IPS-18c (cell line): ENCODE results near the gene ATP2C2.
"Not testable (repeated sequence)": the region's sequence is repeated elsewhere in the genome, so short reads cannot be mapped to it uniquely, and the experiment has no call there.

Experiments used
- H3K4me3 ChIP-seq: 2 replicates; pipeline ENCODE4 v1.7.0; 2013; ENCODE audit warnings: low read depth, mild to moderate bottlenecking, low read length, moderate library complexity; ENCODE audit not compliant: insufficient read depth
- H3K9me3 ChIP-seq: one replicate; pipeline ENCODE4 v1.6.1; 2013; ENCODE audit warnings: mild to moderate bottlenecking, low read length, moderate library complexity; ENCODE audit not compliant: control insufficient read depth, insufficient read depth

ATP2C2 gene

DNA sequence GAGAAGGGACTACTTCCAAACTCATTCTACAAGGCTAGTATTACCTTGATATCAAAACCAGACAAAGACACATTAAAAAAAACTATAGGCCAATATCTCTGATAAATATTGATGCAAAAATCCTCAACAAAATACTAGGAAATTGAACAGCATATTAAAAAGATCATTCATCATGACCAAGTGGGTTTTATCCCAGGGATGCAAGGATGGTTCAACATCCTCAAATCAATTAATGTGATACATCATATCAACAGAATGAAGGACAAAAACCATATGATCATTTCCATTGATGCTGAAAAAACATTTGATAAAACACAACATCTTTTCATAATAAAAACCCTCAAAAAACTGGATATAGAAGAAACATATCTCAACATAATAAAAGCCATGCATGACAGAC is 31.1 kb upstream of the ATP2C2 start:
- not testable (repeated sequence) for H3K4me3 ChIP-seq, H3K9me3 ChIP-seq

DNA sequence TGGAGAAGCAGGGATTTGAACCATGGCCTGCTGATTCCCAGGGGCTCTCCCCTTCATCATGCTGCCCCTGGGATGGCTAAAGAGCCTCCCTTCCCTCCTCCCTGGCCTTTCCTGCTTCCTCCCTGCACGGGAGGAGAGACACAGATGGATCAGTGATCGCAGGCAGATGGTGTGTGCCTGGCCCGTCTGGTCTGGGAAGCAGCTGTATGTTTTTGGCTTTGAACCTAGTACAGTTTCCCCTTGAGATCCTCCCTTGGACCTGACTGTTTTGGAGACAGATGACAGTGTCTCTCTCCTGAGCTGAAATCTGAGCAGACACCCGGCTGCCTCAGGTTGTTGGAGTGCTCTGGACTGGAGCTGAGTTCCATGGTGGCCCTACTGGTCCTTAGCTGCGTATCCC is 29.0 kb upstream of the ATP2C2 start:
- Histone ChIP-seq H3K4me3 (no peak overlapping the region), H3K9me3 (no peaks in the 10 kb centered on the region)

GRCh38 chr16:84339766-84340165 is 28.6 kb upstream of the ATP2C2 start:
- Histone ChIP-seq H3K9me3 (no peaks in the 10 kb centered on the region), H3K4me3 (no peak overlapping the region)

GRCh38 chr16:84340325-84341040 is 27.9 kb upstream of the ATP2C2 start:
- no peaks in the 10 kb centered on the region for H3K9me3 ChIP-seq
- H3K4me3 ChIP-seq, result no peak overlapping the region

GRCh38 chr16:84341528-84342295 is 26.6 kb upstream of the ATP2C2 start:
- Histone ChIP-seq H3K4me3 (no peak overlapping the region), H3K9me3 (no peaks in the 10 kb centered on the region)

- H3K4me3 ChIP-seq, H3K9me3 ChIP-seq: not testable (repeated sequence)
Observed at GRCh38 chr16:84343800-84344199, 24.5 kb upstream of the ATP2C2 start.

- H3K4me3 ChIP-seq, result no peak overlapping the region
- no peaks in the 10 kb centered on the region for H3K9me3 ChIP-seq
Observed at GRCh38 chr16:84344781-84345180, 23.6 kb upstream of the ATP2C2 start.

- Histone ChIP-seq H3K4me3 (no peak overlapping the region), H3K9me3 (no peaks in the 10 kb centered on the region)
Observed at GRCh38 chr16:84347161-84347560, 21.2 kb upstream of the ATP2C2 start.

GRCh38 chr16:84348386-84348888 is 19.9 kb upstream of the ATP2C2 start:
- H3K4me3 ChIP-seq, result no peak overlapping the region
- H3K9me3 ChIP-seq, result no peaks in the 10 kb centered on the region

DNA sequence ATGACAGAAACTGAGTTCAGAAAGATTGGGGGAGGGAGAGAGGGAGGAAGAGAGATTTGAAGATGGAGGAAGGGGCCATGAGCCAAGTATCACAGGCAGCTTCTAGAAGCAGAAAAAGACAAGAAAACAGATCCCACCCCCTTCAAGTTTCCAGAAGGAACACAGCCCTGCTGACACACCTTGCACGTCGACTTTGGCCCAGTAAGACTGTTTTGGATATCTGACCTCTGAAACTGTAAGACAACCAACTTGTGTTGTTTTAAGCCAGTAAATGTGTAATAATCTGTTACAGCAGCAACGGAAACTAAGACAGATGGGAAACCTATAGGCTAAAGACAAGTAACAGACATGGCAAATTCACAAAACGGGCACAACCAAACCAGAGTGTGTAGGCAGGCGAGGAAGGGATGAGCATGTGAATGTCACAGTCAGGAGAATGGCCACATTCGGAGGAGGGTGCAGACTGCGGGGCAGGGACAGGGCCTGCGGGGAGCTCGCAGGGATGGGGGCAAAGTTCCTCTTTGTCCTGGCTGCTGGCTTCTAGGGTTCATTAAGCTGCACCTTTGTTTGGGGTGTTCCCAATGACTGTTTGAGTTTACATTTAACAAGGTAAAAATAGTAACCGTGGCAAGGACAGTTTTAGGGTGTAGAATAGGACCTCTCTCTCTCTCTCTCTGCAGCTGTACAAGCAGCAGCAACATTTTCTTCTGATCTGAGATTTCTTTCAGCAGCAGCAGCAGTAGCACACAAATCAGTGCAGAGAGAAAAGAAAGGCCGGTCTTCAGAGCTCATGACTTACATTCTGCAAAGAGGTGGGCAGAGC is 18.3 kb upstream of the ATP2C2 start:
- Histone ChIP-seq H3K9me3 (no peaks in the 10 kb centered on the region), H3K4me3 (no peak overlapping the region)

- Histone ChIP-seq H3K9me3 (no peaks in the 10 kb centered on the region), H3K4me3 (no peak overlapping the region)
Observed at GRCh38 chr16:84350685-84351400, 17.5 kb upstream of the ATP2C2 start.

GRCh38 chr16:84351630-84352029 is 16.7 kb upstream of the ATP2C2 start:
- no peak overlapping the region for H3K4me3 ChIP-seq
- no peaks in the 10 kb centered on the region for H3K9me3 ChIP-seq

DNA sequence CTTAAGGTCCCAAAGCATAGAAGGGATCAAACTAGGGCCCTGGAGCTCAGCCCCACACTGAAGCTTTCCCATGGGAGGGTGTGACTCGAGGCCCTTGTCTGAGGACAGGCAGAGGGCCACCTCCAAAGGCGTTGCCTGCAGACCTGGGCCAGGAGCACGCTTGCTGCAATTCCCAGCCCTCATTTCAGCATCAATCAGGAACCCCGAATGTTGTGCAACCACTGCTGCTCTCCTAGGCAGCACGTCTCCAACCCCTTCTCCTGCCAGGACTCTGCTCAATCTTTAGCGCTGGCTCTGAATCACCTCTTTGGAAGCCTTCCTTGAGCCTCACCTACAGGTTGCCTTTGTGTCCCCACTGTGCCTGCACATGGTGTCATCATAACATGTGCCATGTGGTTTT is 14.0 kb upstream of the ATP2C2 start:
- Histone ChIP-seq H3K4me3 (no peak overlapping the region), H3K9me3 (no peaks in the 10 kb centered on the region)

GRCh38 chr16:84355149-84355548 is 13.2 kb upstream of the ATP2C2 start:
- no peaks in the 10 kb centered on the region for H3K9me3 ChIP-seq
- H3K4me3 ChIP-seq, result no peak overlapping the region

DNA sequence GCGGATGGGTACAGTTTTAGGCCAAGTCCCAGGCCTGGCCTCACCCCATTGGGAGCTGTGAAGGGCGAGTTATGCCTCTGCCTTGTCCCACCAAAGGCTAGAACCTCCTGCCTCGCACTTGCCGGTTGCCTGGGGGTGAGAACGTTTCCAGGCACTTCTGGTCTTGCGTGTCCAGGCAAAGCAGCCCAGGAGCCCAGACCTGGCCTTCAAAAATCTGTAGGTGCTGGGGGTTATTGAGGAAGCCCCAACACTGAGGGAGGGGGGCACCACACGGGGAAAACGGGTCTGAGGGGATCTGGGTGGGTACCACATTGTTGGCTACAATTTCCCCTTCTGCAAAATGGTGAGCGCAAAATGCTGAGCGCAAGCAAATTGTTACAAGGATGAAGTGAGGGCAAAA is 12.2 kb upstream of the ATP2C2 start:
- no peak overlapping the region for H3K4me3 ChIP-seq

DNA sequence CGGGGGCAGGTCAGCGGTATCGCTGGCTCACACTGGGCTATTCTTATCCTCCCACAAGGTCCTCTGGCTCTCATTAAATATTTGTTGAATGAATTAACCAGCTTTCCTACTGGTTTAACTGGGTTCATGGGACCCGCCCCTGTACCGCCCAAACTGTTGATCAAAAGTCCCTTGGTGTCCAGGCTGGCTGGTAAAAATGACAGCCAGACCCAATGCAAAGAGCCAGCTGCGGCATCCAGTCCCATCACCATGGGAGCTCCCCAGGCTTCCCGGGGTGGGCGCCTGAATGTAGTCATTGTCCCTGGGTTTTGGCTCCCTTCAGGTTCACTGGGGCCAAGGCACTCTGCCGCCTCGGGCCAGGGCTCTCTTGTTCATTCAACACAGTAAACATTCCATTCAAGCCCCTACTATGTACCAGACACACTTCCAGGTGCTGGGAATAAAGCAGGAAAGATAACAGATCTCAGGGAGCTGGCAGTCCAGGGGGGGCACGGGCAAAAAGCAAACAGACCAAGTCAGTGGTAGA is 11.7 kb upstream of the ATP2C2 start:
- H3K4me3 ChIP-seq, result no peak overlapping the region
- H3K9me3 ChIP-seq, result no peaks in the 10 kb centered on the region

More for the DNA sequence above, 12.2 kb upstream of the ATP2C2 start:
- no peaks in the 10 kb centered on the region for H3K9me3 ChIP-seq

DNA sequence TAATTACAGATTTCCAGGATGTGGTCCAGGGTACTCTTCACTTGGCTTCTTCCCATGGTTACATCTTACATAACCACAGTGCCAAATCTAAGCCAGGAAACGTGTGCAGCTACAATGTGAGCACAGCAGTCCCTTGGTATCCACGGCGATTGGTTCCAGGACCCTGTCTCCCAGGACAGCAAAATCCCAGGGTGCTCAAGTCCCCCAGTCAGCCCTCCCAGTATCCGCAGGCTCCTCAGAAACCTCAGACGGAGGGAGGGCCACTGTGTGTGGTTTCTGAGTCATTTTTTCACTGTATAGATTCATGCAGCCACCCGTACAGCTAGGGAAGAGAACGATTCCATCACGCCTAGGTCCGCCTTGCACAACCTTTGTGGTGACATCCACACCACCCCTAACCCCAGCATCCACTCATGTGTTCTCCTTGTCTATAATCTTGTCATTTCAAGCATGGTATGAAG is 11.1 kb upstream of the ATP2C2 start:
- Histone ChIP-seq H3K9me3 (no peaks in the 10 kb centered on the region), H3K4me3 (no peak overlapping the region)
